Left kidney (tissue), 2 donors: Measurements from ENCODE around the gene MPRIP. TPM values are rescaled to one million over a fixed set of nuclear protein-coding genes. Genes with fewer than 3 reads are reported as not detected.

ENCODE experiments used
- DNase-seq: peaks from one replicate; pipeline ENCODE4 v3.0.0-alpha.2; 2013
- polyA plus RNA-seq: library from polyadenylated mRNA; unstranded; fragments of 120-200 nt; gene quantifications from one replicate; pipeline ENCODE4 v1.2.1, GENCODE V29; 2013; ENCODE audit not compliant: insufficient read length

MPRIP gene
- polyA plus RNA-seq, 1 donor = 169 TPM

GRCh38 chr17:17027442-17028058, 14.7 kb upstream of the MPRIP start:
- DNase-seq = no peak

DNA sequence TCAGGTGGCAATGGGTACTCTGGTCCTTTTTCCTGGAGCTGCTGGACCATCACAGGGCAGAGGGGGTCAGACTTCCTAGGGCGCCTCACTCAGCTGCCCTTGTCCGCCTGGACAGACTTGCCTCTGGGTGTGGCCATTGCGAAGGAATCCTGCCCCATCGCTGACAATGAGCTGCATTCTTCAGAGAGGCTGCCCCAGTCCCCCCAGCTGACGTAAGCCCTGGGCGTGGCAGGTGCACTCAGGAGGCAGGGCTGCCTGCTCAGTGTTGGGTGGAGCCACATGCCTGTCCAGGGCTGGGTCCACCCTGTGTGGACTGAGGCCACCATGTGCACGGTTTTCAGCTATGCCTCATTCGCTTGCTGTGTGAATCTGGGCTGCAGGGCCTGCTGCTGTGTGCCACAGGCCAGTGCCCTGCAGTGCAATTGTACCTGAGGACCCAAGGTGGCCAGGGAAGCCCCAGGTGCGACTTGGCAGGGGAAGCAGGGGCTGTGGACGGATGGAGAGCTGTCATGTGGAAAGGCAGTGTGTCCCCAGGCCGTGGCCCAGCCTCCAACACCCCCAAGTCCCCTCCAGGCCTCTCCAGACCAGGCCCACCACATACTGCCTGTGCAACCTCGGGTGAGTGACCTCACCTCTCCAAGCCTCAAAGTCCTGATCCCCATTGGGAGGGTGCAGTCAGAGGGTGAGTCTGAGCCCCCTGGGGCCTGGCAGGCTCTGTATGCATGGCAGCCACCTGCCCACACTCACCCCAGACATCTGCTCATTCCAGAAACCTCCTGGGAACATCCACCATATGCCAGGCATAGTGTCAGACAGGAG, 14.0 kb upstream of the MPRIP start:
- no peak for DNase-seq

GRCh38 chr17:17028878-17029535, 13.2 kb upstream of the MPRIP start:
- no peak for DNase-seq

GRCh38 chr17:17029938-17030337, 12.3 kb upstream of the MPRIP start:
- DNase-seq = no peak

DNA sequence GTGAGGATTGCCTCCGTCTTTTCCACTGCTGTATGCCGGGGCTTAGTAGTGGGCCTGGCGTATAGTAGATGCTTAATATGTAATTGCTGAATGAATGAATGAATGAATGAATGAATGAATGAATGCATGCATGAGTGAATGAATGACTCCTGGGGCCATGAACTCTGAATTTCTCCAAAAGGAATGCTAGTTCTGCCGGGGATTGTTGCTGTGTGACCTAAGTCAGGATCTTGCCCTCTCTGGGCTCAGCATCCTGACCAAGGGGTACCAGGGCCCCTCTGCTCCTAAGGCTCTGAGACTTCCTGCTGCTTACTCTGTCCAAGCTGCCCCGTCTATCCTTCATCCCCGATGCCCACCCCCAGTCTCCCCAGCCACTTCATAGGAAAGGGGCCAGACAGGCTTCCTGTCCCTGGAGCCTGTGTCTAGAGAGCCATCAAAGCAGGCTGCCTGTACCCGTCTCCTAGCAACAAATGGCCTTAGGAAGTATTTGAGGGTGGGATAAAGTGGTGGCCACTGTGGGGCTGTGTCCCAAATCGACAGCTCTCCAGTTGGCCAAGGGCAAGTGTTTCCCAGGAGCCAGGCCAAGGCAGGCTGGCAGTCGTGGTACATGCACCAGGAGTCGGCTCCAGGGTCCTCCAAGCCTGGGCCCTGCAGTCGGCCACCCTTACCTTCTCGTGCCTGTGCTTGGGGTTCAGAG, 11.6 kb upstream of the MPRIP start:
- no peak for DNase-seq

GRCh38 chr17:17032131-17032692, 10.0 kb upstream of the MPRIP start:
- DNase-seq = no peak

DNA sequence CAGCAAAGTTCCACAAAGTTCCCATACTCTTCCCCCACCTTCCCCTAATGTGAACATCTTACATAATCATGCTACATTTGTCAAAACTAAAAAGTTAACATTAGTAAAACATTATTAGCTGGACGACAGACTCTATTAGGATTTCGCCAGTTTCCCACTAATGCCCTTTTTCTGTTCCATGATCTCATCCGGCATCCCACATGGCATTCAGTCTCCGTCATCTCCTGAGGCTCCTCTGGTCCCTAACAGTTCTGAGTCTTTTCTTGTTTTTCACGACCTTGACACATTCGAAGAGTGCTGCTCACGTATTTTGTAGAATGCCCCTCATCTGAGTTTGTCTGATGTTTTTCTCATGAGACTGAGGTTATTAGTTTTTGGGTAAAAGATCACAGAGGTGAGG, 8.8 kb upstream of the MPRIP start:
- no peak for DNase-seq

- no peak for DNase-seq
Observed at GRCh38 chr17:17034026-17034425, 8.2 kb upstream of the MPRIP start.

DNA sequence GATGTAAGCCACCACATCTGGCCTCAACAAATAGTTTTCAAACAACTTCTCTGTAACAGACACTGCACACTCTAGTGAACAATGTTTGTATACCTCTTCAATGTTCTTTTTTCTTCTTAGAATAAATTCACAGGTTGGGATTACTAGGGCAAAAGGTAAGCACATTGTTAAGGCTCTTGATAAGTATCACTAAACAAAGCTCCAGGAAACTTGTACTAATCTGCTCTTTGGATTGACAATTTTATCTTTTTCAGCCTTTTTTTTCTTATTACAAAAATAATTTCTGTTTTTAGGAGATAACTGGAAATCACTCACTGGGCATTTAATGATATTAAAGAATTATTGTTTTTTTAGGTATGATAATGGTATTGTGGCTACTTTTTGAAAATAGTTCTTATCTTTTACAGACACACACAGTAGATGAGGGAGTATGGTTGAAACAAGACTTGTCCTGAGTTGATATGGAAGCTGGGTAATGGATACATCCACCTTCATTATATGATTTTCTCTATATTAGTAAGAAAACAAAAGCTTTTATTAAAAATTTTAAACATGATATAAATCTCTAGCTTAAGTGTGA, 7.7 kb upstream of the MPRIP start:
- DNase-seq = no peak

DNA sequence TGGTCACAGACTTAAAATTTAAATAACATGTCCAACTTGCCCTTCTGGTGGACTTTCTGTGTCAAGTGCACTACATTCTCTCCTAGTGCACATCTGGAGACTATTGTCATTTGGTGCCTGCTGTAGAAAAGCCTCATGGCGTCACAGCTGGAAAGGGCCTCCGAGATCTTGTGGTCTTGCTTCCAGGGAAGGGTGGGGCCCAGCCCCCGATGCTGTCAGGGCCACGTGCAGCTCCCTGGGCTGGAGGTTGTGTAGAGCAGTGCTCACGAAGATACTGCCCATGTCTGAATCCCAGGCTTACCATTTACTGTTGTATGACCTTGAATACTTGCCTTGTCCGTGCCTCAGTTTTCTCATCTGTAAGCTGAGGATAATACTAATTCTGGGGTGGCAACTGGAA, 6.8 kb upstream of the MPRIP start:
- DNase-seq = no peak

GRCh38 chr17:17035920-17036523, 6.2 kb upstream of the MPRIP start:
- DNase-seq = no peak

- no peak for DNase-seq
Observed at GRCh38 chr17:17036524-17036998, 5.7 kb upstream of the MPRIP start.

GRCh38 chr17:17039911-17040310, 2.3 kb upstream of the MPRIP start:
- no peak for DNase-seq

- DNase-seq = no peak
Observed at GRCh38 chr17:17041018-17041521, 1.2 kb upstream of the MPRIP start.

GRCh38 chr17:17041571-17042383, 480 bp upstream of the MPRIP start:
- peak; percentile 97 for DNase-seq

DNA sequence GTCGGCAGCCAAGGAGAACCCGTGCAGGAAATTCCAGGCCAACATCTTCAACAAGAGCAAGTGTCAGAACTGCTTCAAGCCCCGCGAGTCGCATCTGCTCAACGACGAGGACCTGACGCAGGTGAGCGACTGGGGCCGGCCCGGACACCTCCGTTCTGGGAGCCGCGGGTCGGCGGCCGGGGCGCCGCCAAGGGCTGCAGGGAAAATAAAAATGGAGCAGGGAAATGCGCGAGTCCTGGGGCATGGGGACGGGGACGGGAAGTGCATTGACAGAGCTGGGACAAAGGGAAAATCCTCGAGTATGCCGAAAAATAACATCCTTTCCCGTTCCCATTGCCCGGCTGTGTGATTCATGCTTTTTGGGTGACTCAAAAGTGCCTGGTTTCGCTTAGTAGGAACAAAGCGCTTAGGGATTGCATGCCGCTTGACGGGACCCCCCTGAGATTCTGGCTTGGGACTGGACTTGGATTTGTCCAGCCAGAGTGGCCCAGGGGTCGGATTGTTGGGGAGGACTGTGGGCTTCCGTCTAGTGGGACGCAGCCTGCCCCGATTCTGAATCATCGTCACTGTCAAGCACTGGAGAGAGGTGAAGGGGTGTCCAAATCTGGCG, 699 bp downstream of the MPRIP start:
- DNase-seq = no peak

DNA sequence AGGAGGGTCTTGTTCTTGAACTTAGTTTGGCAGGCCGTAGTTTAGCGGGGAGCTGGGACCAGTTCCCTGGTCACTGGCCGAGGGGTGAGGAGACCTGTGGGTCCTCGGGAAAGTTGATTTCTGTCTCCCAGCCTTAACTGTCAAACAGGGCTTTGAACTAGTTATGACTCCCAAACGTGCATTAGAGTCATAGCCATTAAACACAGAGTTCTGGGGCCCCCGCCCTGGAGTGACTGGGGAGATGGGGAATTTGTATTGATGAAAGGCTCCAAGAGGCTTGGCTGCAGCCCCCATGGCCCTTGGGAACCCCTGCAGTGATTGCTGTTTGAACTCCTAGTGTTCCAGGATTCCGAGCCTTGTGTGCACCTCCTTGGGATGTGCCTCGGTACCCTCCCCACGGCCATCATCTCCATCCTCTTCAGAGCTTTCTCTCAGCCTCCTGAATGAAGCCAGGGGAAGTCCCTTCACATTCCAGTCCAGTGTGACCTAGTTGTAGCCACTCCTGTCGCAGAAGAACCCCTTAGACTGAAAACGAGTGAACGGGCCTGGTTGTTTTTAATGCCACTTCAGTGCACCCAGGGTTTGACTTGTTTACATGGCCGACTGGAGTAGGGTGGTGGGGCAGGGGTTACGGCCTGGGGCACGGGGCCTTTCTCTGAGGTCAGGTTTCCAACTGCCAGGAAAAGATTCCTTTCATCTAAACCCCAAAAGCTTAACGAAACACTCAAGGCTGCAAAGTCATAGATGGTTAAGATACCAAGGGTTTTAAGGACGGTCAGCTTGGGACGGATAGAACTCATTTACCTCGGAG, 1.4 kb downstream of the MPRIP start:
- DNase-seq = no peak

DNA sequence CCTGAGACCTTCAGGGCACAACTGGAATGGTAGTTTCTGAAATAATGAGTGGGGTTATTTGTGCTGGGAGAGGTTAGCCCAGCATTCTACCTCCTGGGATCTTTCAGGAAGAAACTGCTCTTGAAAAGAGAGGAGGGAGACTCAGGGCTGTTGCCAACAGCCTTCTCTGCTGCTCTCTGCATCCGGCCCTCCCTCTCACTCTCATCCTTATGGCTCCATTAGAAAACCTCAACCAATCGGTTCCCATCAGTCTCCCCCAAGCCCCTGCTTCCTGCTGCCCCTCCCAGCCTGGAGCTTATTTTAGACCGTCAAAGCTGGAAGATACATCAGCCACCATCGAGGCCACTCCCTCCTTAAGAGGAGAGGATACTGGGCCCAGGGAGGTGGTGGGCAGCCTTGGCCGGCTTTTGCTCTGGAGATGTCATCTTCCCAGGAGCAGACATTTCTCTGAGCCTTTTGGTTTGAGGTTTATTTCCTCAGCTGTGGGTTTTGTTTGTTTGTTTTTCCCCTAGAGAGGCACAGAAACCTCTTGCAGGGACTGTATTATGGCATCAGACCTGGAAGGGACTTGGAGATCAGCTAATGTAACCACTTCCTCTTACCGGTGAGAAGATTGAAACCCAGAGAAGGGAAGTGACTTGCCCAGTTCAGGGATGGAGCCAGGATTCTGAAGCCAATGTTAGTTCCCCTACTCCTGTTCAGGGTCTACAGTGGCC, 2.7 kb downstream of the MPRIP start:
- DNase-seq = peak; percentile 61
